ENCODE data around the gene TRAP1.

TRAP1 gene

GRCh38 chr16:3637371-3637923 is 79.9 kb downstream of the TRAP1 start:
- Histone ChIP-seq H3K79me2 (ENCODE audit: insufficient read depth, low read length) (0 out of 2 replicates have a peak, but pooled peaks cover 5% of the 10 kb centered on the region), H2AFZ (ENCODE audit: low read length) (peak overlapping the region; percentile 89), H3K9ac (ENCODE audit: low read length) (peak overlapping the region; percentile 62)

GRCh38 chr16:3625911-3626732 is 91.2 kb downstream of the TRAP1 start:
- H3K27ac ChIP-seq (ENCODE audit: low read depth, low read length, poor library complexity, severe bottlenecking): peak overlapping the region; percentile 96
- H3F3A ChIP-seq (ENCODE audit: insufficient read depth, low read length): peaks cover 15% of the 10 kb centered on the region; the same call in 1 of the 2 replicates
- no peak overlapping the region for H2AFZ ChIP-seq (ENCODE audit: low read length)
- no peak overlapping the region for H3K4me3 ChIP-seq (ENCODE audit: low read depth, low read length, poor library complexity, severe bottlenecking)
- TF ChIP-seq CTCF (IDR thresholded peaks at IDR 0.05; ENCODE audit: low read length) (peak; percentile 63), EZH2 (IDR thresholded peaks at IDR 0.05; ENCODE audit: borderline replicate concordance, low read length) (no peak)
- peak overlapping the region; percentile 33 for H3K4me2 ChIP-seq (ENCODE audit: low read length)
- no peaks in the 10 kb centered on the region for H3K27me3 ChIP-seq (ENCODE audit: insufficient read depth, low read length)
- peaks cover 78% of the 10 kb centered on the region for H3K4me1 ChIP-seq (ENCODE audit: insufficient read depth, low read length, severe bottlenecking)
- no peaks in the 10 kb centered on the region for H3K9me2 ChIP-seq (ENCODE audit: low read depth, low read length)
- H3K9ac ChIP-seq (ENCODE audit: low read length): peak overlapping the region; percentile 23; the same call in 1 of the 2 replicates
- H4K20me1 ChIP-seq (ENCODE audit: insufficient read depth, low read length): no peaks in the 10 kb centered on the region
- peaks cover 19% of the 10 kb centered on the region for H3K79me2 ChIP-seq (ENCODE audit: insufficient read depth, low read length)
- no peaks in the 10 kb centered on the region for H3K36me3 ChIP-seq (ENCODE audit: insufficient read depth, low read length)
- no peaks in the 10 kb centered on the region for H3K9me3 ChIP-seq (ENCODE audit: low read length)

More at GRCh38 chr16:3637371-3637923, 79.9 kb downstream of the TRAP1 start:
- Histone ChIP-seq H3K9me2 (ENCODE audit: low read depth, low read length) (no peaks in the 10 kb centered on the region), H3K4me1 (ENCODE audit: insufficient read depth, low read length, severe bottlenecking) (peaks cover 17% of the 10 kb centered on the region), H3K27ac (ENCODE audit: low read depth, low read length, poor library complexity, severe bottlenecking) (peak overlapping the region; percentile 90), H3K36me3 (ENCODE audit: insufficient read depth, low read length) (peaks cover 15% of the 10 kb centered on the region; the same call in 1 of the 2 replicates), H3K4me2 (ENCODE audit: low read length) (peak overlapping the region; percentile 60), H3K27me3 (ENCODE audit: insufficient read depth, low read length) (no peaks in the 10 kb centered on the region), H3F3A (ENCODE audit: insufficient read depth, low read length) (no peaks in the 10 kb centered on the region), H3K9me3 (ENCODE audit: low read length) (no peaks in the 10 kb centered on the region), H4K20me1 (ENCODE audit: insufficient read depth, low read length) (no peaks in the 10 kb centered on the region), H3K4me3 (ENCODE audit: low read depth, low read length, poor library complexity, severe bottlenecking) (peak overlapping the region; percentile 26)
- no peak for TF ChIP-seq CTCF (IDR thresholded peaks at IDR 0.05; ENCODE audit: low read length)
- no peak for TF ChIP-seq EZH2 (IDR thresholded peaks at IDR 0.05; ENCODE audit: borderline replicate concordance, low read length)

GRCh38 chr16:3625331-3625730 is 92.0 kb downstream of the TRAP1 start:
- Histone ChIP-seq H4K20me1 (ENCODE audit: insufficient read depth, low read length) (no peaks in the 10 kb centered on the region), H3K9me3 (ENCODE audit: low read length) (no peaks in the 10 kb centered on the region), H3K27me3 (ENCODE audit: insufficient read depth, low read length) (no peaks in the 10 kb centered on the region), H3K4me3 (ENCODE audit: low read depth, low read length, poor library complexity, severe bottlenecking) (no peak overlapping the region), H2AFZ (ENCODE audit: low read length) (no peak overlapping the region), H3K4me2 (ENCODE audit: low read length) (peak overlapping the region; percentile 33; the same call in 1 of the 2 replicates), H3K9me2 (ENCODE audit: low read depth, low read length) (no peaks in the 10 kb centered on the region), H3K4me1 (ENCODE audit: insufficient read depth, low read length, severe bottlenecking) (peaks cover 86% of the 10 kb centered on the region), H3K36me3 (ENCODE audit: insufficient read depth, low read length) (no peaks in the 10 kb centered on the region), H3K79me2 (ENCODE audit: insufficient read depth, low read length) (peaks cover 16% of the 10 kb centered on the region), H3K9ac (ENCODE audit: low read length) (peak overlapping the region; percentile 23; the same call in 1 of the 2 replicates), H3F3A (ENCODE audit: insufficient read depth, low read length) (peaks cover 15% of the 10 kb centered on the region; the same call in 1 of the 2 replicates), H3K27ac (ENCODE audit: low read depth, low read length, poor library complexity, severe bottlenecking) (peak overlapping the region; percentile 96)
- TF ChIP-seq EZH2 (IDR thresholded peaks at IDR 0.05; ENCODE audit: borderline replicate concordance, low read length) (no peak), CTCF (IDR thresholded peaks at IDR 0.05; ENCODE audit: low read length) (no peak)

All from OCI-LY1 (cell line).